IPS DF 4.7 (cell line): ENCODE results near the gene ARHGEF10L.
"Not testable (repeated sequence)": the region's sequence is repeated elsewhere in the genome, so short reads cannot be mapped to it uniquely, and the experiment has no call there.

Experiments
- DNase-seq: peaks from one replicate; pipeline ENCODE4 v3.0.0-alpha.2; 2013; ENCODE audit warnings: low spot score; ENCODE audit errors: extremely low read depth

ARHGEF10L gene

GRCh38 chr1:17539477-17540254 is at the start of gene ARHGEF10L:
TSS of gene ARHGEF10L (plus strand) at chr1:17539698. CDS start at chr1:17580596, 40,898 bp downstream.
- DNase-seq, result no peak

DNA sequence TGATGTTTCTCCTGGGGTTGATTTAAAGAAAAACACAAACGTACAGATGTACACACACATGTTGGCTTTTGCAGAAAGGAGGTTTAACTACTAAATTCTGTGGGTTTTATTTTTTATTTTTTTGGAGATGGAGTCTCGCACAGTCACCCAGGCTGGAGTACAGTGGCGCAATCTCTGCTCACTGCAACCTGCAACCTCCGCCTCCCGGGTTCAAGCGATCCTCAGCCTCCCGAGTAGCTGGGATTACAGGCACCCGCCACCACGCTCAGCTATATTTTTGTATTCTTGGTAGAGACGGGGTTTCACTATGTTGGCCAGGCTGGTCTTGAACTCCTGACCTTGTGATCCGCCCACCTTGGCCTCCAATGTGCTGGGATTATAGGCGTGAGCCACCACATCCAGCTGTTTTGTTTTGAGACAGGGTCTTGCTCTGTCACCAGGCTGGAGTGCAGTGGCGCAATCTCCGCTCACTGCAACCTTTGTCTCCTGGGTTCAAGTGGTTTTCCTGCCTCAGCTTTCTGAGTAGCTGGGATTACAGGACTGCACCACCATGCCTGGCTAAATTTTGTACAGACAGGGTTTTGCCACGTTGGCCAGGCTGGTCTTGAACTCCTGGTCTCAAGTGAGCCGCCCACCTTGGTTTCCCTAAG is 49.6 kb upstream of the ARHGEF10L start:
- not testable (repeated sequence) for DNase-seq

GRCh38 chr1:17490667-17491066 is 48.8 kb upstream of the ARHGEF10L start:
- DNase-seq, result not testable (repeated sequence)

DNA sequence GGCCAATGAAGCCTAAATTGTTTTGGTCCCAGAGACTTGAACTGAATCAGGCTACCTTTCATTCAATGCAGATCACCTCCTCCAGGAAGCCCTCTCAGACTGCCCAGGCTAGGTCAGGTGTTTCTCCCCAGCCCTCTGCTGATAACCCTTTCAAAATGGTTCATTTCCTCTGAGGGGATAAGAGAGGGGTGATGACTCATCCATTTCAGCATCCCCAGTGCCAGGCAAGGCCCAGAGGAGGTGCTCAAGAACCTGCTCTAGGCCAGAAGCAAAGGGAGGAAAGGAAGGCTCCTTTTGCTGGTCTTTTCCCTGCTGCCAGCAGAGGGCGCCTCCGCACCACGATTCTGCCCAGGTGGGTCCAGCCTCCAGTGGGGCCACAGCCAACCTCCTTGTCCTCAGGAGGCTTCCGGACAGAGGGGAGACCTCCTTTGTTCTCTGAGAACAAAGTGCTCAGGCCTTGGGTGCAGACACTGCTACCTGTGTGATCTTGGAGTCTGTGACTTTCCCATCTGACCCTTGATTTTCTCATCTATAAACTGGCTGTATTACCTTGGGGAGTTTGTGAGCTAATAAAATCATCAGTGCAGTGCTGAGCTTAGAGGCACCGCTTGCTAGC is 45.3 kb upstream of the ARHGEF10L start:
- peak; percentile 89 for DNase-seq

DNA sequence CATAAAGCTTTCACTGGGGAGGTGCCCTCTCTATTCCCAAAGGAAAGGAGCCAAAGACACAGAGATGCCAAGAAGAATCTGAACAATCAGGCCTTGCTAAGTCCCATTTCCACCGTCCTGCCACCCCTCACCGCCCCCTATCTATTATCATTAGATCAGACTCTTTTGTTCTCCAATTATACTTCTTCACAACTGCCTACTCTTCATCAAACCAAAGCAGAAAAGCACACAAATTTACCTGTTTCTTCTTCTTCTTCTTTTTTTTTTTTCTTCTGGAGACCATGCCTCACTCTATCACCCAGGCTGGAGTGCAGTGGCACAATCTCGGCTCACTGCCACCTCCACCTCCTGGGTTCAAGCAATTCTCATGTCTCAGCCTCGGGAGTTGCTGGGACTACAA is 43.1 kb upstream of the ARHGEF10L start:
- DNase-seq, result no peak

- DNase-seq, result no peak
These were observed 41.3 kb upstream of the ARHGEF10L start for GRCh38 chr1:17498214-17498613.

GRCh38 chr1:17502326-17502778 is 37.1 kb upstream of the ARHGEF10L start:
- peak; percentile 87 for DNase-seq

GRCh38 chr1:17503146-17503545 is 36.4 kb upstream of the ARHGEF10L start:
- no peak for DNase-seq

DNA sequence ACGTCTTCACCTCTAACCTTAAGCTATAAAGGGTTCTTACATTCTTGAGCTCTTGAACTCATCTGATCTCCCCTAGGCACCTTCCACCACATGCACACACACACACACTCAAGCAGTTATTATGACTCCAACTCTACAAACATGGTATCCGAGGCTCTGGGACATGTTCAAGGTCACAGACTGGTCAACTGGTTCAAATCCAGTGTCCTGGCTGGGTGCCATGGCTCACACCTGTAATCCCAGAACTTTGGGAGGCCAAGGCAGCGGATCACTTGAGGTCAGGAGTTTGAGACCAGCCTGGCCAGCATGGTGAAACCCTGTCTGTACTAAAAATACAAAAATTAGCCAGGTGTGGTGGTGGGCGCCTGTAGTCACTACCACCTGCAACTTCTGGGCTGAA is 32.3 kb upstream of the ARHGEF10L start:
- DNase-seq, result not testable (repeated sequence)

DNA sequence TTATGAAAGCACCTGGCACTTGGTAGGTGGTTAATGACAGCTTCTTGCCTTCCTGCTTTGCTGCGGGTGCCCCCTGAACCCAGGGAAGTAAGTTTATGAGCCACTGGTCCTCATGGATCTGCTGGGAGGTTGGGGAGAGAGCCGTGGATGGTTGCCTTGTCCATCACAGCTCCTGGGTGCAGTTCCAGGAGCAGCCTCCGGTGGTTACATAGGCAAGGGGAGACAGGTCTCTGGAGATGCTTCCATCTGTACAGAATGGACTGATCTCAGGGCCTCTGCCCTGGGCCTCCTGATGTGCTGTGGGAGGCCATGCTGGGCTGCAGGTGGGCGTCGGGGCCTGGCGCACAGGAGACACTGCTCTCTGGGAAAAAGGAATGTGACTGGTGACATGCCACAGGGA is 31.6 kb upstream of the ARHGEF10L start:
- no peak for DNase-seq

- DNase-seq, result no peak
These were observed 30.1 kb upstream of the ARHGEF10L start for GRCh38 chr1:17509363-17509762.

- DNase-seq, result no peak
These were observed 29.4 kb upstream of the ARHGEF10L start for GRCh38 chr1:17510138-17510537.

DNA sequence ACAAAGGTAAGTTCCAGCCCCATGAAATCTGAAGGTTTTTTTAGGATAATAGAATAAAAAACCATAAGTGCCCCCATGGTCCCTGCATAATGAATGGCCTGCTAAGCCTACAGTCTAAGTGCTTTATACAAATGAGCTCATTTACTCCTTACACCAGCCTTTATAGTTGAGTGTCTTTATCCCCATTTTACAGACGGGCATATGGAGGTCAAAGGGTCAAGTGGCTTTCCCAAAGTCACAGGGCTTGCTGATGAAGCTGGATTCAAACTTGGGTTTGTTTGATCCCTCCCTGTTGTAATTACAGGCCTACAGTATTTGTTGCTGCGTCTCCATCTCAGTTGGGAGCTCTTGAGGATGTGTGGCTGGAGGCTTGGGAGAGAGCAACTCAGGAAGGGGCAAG is 28.3 kb upstream of the ARHGEF10L start:
- DNase-seq, result no peak

DNA sequence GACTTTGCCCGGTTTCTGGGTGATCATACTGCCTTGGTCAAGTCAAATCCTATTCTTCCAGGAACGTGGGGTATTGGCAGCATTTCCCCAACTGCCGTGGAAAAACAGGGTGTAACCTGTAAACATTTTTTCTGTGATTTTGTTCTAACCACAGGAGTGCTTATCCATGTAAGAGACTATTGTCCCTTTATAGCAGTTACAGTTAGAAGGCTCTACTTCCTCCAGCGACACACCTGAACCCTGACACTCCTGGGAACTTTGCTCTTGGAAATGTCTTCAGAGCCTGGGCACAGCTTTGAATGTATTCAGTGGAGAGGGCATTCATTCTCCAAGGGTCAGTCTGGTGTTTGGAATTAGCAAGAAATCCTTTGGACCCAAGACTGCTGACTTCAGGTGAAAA is 26.4 kb upstream of the ARHGEF10L start:
- no peak for DNase-seq

DNA sequence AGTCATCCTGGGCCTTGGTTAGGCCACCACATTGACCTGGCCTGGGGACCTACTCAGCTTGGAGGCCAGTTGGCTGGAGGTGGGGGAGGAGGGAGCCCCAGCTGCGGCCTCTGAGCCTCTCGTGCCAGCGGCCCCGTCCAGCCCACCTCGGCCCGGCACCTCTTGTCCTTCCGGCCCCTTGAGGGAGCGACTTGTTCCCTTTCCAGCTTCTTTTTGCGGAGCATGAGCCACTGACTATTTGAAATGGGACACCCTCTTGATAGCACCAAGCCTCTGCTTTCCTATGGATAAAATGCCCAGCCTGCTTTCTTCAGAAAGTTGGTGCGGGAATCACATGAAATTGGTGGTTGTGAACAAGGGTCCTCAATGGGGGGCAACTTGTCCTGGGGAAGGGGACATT is 24.7 kb upstream of the ARHGEF10L start:
- no peak for DNase-seq

DNA sequence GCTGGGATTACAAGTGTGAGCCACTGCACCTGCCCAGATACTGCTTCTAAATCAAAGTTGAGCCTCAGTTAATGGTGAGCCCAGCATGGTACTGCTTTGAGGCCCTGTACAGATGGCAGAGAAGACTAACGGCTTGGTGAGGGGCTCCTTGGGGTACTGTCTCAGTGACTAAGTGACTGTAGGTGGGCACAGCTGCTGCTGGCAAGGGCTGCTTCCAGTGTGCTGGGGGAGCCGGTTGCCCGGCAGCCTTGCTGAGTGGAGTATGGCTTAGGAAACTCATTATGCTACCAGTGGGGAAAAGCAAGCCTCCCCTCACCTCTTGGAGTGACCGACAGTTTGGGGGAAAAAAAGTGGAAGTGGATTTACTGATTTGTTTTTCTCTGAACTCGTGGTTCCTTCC is 23.6 kb upstream of the ARHGEF10L start:
- DNase-seq, result no peak

DNA sequence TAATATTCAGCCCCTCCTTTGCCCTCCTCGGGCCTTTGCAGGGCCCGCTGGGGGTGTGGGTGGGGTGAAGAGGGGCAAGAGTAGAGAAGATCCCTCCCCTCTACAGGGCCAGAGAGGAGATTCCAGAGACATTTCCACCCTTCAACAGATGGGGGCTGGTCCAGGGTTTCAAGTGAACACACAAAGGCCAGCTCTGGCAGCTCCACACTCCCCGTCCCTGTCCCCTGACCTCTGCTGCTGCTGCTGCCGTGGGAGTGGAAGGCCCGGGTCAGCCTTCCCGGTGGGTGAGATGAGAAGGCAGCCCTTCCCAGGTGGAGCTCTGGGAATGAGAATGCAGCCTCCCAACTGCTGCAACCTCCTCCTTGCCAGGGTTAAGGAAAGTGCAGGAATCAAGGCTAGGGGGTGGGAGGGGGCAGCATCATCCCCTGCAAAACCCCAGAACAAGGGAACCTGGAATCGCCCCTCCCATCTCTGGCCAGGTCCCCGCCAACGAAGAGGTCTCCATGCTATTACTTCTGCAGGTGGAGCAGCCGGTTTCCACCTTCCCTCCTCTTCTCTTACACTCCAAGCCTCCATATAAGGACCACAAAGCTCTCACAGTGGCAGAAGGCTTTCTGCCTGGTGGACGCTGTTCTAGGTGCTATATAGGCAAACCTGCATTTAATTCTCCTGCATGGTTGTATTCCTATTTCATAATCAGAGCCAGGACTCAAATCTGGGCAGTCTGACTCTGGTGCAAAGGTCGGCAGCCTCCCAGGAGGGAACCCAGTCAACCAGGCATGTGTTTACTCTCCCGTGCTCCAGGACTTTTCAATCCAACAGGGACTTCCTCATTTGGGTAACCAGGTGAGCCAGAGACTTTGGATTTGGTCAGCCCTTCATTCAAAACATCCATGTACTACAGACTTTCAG is 22.9 kb upstream of the ARHGEF10L start:
- DNase-seq, result no peak

DNA sequence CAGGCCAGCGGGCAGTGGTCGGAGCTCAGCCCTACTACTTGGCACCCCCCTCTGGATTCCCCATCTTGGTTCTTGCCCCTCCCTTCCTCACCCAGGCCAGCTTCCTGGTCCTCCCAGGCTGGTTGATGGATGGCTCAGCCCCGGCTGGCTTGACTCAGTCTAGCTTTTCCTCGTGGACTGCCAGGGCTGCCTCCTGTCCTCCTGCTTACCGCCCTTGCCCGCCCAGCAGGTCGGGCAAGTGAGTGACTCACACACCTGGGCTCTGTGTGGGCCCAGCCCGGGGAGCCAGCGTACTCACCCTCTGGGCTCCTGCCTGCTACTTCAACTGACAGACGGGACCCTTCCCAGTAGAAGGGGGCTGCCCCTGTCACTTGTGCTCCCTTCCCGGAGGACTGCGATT is 19.5 kb upstream of the ARHGEF10L start:
- DNase-seq, result no peak

GRCh38 chr1:17520473-17521319 is 18.8 kb upstream of the ARHGEF10L start:
- no peak for DNase-seq

GRCh38 chr1:17521946-17522612 is 17.4 kb upstream of the ARHGEF10L start:
- no peak for DNase-seq
